HG03139 (cell line): ENCODE results near the gene RDH5.

Experiments
- ATAC-seq: cut with Tn5 transposase; IDR thresholded peaks from one replicate; pipeline ENCODE4 v1.9.1; 2021; ENCODE audit not compliant: unreplicated experiment

Gene RDH5

DNA sequence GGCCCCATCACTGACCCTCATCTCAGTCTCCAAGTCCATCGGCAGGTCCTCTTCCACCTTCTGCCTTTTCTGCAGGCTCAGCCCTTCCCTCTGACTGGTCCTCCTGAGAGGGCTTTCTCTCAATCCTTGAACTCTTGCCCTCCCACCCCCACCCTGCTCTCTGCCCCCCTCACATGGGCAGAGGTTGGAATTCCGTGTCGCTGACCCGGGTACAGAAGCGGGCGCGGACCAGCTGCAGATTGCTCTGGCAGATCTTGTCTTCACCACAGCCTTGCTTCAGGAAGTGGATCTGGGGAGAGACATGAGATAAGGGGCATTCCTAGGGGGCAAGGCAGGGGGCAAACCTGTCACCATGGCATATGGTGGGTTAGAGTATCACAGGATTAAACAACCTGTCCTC, 24.8 kb upstream of the RDH5 start:
- no peak for ATAC-seq

DNA sequence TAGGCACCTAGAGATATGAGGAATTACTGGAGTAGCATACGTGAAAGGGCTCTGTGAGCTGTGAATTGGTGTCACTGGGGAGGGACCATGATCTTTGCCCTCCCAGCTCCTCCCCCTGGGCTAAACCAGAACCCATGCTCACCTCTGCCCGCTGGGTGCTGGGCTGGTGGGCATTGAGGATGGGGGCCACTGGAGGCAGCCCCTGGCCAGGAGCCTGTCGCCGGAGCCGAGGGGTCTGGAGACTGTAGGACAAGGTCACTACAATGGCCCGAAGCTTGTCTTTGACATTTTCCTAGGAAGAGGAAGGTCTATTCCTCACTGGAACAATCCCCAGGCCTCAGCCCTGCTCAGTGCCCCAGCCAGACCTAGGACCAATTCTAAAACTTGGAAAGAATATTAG, 24.1 kb upstream of the RDH5 start:
- no peak for ATAC-seq

DNA sequence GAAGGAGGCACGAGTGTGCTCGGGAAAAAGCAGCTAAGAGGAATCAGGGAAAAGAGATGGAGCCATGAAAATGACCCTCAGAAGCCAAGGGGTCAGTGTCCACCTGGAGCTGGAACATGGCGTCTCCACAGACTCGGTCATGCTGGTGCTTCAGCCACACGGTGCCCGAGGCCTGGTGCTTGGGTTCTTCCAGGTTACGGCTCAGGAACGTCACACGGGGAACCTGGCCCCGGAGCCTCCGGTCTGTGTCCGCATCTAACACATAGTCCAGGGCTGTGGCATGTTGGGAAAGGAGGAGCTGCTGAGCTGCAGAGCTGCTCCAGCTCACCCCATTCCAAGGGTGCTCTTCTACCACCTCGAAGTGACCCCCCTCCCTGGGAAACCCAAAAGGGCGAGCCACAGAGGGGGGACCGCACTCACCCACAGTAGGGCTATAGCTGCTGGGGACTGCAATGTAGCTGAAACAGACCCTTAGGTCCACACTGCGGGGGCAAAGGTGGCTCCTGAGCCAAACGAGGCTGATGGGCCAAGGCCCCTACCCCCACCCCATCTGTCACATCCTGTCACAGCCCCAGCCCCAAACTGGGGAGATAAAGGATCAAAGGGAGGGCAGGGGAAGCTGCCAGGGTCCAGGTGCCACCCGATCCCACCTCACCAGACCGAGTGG, 23.3 kb upstream of the RDH5 start:
- no peak for ATAC-seq

DNA sequence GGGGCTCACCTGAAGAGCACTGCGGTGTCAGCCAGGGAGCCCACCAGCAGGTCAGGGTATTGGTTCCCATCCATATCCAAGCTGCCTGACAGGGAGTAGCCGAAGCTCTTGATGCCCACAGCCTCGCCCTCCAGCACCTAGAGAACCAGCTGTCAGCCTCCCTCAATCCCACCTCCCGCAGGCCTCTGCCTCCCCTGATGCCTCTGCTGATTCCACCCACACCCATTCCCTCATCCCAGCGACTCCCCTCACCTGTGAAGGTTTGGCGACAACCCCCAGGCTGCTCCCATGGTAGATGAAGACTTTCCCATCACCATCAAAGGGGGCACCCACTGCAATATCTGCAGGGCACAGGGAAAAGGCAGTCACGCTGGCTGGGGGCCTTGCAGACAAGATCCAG, 22.5 kb upstream of the RDH5 start:
- ATAC-seq = no peak

DNA sequence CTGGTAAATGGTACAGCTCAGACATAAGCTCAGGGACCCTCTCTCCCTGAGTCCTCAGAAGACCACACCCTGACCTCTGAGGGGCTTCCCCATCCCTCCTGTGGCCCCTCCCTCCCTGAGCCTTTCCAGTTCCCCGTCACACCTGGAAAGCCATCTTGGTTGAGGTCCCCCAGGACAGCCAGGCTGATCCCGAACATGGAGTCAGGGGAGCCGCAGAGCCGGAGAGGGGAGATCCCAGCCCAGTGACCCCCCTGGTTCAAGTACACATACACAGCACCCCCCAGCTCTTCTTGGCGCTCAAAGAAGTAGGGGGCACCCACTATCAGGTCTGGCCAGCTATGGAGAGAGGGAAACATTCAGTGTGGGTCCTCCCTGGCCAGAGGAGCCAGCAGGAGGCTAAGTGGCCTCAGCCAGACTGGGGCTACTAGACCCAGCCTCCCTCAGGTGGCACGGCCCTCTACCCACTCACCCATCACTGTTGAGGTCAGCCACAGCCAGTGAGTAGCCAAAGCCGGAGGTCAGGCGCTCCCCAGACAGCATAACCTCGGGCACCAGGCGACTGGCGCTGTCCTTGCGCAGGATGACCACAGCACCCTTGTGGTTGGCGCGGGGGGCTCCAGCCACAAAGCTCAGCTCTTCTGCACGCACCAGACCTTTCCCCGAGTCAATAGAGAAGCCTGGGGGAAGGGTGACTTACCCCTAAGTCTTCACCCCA, 21.8 kb upstream of the RDH5 start:
- no peak for ATAC-seq

DNA sequence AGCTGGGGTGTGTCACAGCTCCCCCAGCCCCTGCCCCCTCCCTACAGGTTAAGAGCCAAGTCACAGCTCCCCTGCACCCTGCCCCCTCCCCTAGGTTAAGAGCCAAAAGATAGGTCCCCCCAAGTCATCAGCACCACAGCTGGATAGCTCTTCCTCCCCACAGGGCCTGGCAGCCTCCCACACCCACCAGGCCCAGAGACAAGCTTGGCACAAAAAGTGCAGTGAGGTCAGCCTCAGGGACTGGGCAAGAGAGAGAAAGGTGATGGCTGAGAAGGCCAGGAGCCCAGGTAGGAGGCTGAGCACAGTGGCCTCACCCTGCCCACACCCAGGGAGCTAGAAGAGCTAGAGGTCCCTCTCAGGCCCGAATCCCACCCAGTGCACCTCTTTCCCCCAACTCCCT, 21.2 kb upstream of the RDH5 start:
- ATAC-seq = no peak

DNA sequence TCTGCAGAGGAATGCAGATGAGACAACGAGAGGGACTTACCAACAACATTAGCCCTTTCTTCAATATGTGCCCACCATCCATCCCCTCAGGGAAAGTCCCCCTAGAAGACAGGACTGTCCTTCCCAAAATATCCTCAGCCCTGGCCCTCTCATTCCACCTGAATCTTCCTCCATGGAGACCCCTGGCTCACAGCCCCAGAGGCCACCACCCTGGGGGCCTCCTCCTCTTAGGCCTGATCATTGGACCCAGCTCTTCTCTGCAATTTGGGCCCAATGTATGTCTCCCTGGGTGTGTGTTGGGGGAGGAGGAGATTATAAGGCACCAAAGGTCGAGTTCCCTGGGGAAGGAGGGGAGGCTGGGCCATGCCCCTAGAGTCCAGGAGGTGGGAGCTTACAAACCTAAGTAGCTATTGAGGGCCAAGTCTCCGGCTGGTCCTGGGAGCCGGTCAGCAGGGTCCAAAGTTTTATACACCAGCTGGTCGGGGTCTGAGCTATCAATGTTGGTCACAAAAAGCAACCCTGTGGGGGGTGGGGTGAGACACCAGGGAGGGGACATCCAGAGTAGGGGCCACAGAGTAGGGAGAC, 20.6 kb upstream of the RDH5 start:
- no peak for ATAC-seq

DNA sequence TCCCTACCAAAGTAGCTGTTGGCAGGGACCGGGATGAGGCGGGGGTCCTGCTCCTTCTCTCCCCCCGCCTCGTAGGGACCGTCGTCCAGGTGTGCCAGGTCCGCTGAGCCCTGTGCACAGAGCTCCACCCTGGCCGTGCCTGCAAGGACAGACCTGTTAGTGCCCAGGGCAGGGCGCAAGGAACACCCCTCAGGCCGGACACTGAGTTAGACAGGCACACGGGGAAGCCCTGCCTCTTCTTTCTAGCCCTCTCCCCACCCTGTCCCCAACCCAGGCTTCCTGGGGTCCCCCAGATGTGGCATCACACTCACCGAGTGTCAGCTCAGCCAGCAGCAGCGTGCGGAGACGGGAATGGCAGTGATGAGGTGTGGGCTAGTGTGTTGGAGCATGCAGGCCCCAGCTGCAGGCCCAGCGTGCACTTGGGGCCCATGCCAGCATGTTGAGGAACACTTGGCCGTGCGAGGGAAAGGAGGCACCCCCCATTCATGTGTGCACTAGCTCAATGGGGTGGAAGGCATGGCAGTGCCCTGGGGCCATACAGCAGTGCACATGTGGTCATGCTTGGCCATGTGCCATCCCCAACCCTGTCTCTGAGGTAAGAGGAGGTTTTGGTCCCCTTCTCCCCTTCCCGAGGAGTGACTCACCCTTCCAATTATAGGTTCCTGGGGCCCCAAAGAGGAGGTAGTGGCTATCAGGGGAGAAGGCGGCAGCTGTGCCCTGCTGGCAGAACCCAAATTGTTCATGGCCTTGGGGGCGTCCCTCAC, 19.8 kb upstream of the RDH5 start:
- ATAC-seq = no peak

DNA sequence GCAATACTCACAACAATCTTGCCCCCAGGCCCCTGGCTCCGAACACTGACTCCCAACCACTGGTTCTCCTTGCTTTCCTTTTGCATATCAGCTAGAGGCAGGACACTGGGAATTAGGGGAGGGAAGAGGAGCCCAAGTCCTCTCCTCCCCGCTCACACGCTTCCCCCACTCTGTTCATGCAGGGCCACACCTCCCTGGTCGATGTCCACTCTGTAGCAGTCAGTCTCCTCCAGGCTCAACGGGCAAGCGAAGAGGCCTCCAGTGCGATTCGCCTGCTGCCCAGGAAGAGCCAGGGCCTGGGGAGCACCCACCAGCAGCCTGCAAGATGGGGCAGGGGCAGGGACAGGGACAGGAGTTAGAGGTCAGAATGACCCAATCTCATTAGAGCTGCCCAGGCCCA, 17.3 kb upstream of the RDH5 start:
- ATAC-seq = no peak

DNA sequence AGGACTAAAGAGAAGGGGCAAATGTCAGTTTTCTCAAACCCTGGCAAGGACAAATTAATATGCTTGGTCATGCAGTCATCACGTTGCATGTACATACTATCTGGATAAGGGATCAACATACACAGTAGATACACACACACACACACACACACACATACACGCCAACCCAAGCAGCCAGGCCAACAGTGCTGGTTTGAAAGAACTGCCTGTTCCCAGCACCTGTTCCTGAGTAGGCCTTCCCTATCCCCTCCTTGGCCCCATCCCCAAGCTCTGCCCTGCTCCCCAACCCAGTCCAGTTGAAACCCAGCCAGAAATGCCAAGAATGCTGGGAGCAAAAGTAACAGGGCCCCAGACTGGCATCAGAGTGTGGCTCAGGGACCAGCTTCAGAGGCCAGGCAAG, 16.9 kb upstream of the RDH5 start:
- no peak for ATAC-seq

DNA sequence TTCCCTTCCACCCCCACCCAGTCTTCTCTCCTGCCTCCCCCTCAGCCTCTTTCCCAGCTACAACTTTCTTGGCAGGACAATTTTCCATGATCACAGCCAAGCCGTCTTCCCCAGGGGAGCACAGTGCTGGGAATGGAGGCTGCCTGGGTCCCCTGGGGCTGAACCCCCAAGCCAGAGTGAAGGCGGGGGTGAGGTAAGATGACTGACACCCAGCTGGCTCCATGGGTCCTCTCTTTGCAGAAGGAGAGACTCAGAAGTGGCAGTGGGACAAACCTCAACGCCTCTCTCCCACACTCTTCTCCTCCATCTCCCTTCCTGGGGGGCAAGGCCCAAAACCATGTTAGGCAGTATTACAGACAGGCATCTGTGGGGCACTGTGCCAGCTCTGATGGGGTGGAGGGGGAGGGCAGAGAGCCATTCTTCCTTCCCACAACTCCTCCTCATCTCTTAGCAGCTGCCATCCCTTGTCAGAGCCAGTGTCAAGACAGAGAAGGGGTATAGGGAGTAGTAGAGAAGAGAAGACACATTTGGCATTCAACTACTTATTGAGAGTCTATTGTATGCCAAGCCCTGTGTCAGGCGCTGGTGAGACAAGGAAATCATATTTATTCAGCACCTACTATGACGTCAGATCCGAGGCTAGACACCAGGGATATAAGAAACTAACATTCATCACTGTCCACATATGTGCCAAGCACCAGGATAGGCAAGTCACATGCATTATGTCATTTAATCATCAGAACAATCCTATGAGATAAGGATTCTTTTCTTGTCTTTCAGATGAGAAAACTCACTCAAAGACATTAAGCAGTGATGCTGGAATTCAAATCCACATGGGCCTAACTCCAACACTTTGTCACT, 16.1 kb upstream of the RDH5 start:
- ATAC-seq = no peak

DNA sequence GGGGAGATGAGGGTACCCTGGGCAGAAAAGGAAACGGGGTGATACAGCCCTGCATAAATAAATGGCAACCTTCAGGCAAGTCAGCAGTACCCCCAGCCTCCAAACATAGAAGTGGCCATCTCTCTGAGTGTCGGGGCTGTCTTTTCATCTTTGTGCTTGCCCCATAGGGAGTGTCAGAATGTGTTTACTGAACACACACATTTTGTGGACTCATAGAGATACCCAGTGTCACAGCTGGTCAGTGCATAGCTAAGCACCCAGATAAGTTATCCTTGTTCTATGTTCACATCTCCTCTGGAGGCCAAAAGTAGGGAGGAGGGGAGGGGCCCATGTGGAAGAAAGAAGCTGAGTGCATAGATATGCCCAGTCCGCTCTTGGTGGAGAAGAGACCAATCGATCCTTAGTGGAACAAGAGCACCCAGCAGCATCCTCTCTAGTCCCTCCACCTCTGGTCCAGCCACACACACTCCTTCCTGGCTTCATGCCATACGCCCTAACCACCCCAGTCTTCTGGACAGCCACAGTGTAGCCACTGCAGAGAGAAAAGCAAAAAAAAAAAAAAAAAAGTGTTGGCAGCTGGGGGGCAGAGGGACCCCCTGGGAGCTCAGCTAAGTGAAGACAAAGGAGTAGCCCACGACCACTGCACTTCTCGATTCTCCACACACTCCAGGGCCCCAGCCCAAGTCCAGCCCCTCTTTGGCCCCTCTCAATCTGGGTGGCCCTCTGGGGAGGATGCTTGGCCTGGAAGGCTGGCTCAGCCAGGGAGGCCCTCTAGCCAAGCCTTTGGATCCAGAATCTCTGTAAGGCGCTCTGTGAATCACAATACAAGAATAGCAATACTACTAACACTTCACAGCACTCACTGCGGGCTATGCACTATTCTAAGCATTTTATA, 15.1 kb upstream of the RDH5 start:
- no peak for ATAC-seq

DNA sequence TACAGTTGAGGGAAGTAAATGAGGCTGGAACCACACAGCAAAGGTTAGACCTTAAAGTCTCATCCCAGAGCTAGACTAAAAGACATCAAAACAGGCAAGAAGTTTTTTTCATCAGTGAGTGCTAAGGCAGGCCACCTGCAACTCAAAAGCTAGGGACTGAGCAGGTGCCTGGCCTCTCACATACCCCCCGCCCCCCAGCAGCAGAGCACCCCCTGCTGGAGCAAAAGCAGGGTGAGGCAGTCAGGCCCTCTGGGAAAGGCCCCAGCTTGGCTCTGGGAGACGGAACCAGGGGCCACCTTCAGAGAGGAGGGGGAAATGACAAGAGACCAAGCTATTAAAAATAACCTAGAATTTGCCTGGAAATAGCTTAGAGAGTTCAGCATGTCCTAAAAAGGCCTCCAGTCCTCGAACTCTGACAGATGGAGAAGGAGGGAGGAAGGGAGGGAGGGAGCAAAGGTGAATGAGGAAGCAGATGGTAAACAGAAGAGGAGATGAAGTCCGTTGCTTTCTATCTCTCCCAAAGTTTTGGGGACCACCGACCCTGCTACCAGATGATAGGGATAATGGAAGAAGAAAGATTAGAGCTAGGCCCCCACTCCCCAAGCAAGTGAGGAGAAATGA, 14.3 kb upstream of the RDH5 start:
- no peak for ATAC-seq

DNA sequence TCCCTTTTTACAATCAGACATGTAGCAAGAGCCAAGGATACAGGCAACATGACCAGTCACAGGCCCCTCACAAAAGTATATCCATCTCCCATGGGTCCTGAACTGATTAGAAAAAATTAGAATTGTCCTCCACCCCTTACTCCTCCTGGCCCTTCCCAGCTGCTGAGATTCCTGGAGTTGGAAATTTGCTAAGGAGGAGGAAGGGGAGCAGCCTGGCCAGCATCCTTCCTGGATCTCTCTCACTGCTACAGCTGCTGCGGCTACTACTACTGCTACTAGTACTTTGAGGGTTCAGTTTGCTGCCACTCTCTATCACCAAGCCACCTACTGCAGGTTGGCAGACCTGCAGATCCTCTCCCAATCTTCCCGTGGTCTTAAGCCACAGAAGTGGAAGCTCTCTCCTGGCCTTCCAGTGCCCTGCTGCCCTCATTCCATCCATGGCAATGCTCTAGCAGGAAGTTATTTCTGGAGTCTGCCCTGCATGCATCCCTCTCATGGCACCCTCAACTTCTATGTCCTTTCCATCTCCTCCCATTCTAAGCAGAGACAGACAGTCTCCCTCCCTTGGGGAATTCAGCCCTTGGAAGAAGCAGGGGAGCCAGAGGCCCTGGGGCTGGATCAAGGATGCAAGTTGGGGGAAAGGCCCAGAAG, 13.5 kb upstream of the RDH5 start:
- no peak for ATAC-seq

DNA sequence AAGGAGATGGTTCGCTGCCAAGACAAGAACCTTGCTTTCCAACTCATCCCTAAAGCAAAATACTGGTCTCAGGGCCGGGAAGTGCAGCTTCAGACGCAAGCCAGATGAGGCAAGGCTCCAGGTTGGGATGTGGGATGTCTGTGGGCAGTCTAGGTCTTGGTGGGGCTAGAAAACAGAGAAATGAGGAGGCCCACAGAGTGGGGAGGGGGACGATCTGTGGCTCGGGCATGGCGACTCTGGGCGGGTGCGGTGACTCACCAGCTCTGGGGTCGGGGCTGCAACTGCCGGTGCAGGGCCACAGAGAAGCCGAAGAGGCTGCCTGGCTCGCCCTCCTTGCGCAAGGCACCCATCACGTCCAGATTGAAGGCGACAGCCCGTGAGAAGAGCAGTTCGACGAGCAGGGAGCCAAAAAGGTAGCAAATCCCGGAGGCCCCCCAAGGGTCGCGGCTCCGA, 12.9 kb upstream of the RDH5 start:
- no peak for ATAC-seq

DNA sequence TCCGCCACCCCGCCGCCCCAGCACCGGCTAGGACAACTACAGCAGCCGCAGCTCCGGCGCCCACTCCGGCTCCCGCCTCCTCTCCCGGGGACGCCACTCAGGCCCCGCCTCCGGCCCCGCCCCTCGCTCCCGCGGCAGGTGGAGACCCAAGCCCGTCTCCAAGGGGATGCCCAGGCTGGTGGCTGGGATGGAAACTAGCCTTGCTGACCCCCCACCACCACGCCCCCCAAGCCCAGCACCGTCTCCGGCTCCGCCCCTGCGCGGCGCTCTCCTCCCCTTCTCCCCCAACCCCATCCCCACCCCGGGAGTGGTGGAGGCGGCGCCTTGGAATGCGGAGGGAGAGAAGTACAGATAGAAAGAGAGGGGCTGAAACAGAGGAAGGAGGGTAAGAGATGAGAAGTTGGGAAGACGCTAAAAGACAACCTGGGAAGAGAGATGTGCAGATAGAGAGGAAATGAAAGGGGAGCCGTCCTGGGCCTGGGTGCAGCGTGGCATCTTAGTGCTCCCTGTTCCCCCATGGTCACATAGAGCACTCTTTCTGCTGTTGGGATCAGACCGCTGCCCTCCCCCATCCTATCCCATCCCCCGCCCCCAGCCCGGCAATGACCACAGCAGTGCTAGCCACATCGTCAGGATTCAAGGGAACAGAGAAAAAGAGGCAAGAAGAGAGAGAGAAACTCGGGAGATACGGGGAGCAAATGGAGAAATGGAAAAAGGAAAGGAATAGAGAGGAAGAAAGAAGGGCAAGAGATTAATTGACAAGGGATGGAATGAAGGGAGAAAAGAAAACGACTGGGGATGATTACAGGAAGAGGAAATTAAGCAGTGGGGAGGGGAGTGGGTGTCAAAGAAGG, 12.1 kb upstream of the RDH5 start, which contains the start of gene ITGA7:
Gene ITGA7 (minus strand): TSS at position 64 of the 854 bp plus-strand sequence. CDS start 222 bp downstream, outside the sequence.
- ATAC-seq = no peak

DNA sequence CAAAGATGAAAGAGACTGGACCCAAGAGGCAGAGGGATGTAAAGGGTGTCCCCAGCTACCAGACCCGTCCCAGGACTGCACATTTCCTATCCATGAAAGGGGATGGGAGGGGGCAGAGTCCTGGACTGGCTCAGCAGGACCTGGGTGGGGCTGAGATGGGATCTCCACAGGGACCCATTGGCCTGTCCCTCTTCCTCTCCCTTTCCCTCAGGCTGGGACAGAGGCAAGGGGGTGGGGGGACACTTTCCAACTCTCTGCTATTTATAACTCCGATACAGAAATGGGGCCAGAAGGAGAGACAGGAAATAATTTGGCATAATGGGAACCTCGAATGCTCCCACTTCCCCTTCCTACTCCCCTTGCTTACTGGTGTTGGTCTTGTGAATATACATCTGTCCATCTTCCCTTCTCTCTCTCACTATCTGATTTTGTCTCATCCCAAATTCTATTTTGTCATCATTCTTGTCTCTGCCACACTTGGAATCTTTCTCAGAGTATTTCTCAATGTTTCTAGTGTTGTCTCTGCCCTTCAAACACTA, 11.4 kb upstream of the RDH5 start:
- no peak for ATAC-seq
